ENCODE data around the gene SNX25.

SNX25 gene

DNA sequence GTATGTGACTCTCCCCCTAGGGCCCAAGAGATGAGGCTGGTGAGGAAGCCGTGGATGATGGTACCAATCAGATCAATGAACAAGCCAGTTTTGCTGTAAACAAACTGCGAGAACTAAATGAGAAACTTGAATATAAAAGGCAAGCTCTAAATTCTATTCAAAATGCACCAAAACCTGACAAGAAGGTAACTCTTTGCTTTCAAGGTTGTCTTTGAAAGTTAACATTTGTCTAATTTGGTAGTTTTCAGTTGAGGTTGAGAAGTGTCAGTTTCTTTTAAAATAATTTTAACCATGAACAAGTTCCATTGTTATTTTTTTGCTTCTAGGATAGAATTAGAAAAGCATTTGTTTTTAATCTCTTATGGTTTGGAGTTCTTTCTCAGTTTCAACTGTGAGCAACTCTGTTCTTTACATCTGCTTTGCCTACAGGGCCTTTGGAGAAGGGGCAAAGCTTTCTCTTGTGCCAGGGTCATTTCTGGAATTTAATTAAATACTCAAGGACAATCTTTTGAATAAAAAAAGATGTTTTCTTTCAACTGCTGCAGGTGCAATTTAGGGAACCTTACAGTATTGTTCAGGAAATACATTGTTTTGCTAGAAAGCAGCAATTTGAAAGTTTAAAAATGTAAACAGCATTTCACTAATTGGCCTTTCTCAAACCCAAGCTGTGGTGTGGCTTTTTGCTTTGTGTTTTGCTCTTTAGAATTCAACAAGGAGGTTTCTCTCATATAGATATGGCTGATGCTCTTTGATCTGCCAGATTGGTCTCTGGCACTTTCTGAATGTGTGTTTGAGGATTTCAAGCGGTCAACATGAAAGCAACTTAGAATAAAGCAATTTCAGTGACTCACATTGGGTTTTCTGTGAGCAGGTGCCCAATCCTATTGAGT, 123.4 kb downstream of the SNX25 start:
- Histone ChIP-seq H3K9ac (ENCODE audit: low read depth in 1 of 2, low read length in 2 of 2) (no peak overlapping the region), H3K27me3 (ENCODE audit: control insufficient read depth in 2 of 2, insufficient read depth in 2 of 2, low read length in 2 of 2) (no peaks in the 10 kb centered on the region), H3K9me3 (ENCODE audit: control insufficient read depth in 2 of 2, low read length in 2 of 2) (no peaks in the 10 kb centered on the region), H3K4me1 (ENCODE audit: control insufficient read depth in 2 of 2, insufficient read depth in 2 of 2, low read length in 2 of 2) (no peaks in the 10 kb centered on the region), H3K27ac (ENCODE audit: low read depth in 2 of 2, low read length in 2 of 2) (no peak overlapping the region), H3K4me3 (ENCODE audit: low read length in 2 of 2) (no peak overlapping the region), H3K36me3 (ENCODE audit: control insufficient read depth in 2 of 2, insufficient read depth in 2 of 2, low read length in 2 of 2) (no peaks in the 10 kb centered on the region)

DNA sequence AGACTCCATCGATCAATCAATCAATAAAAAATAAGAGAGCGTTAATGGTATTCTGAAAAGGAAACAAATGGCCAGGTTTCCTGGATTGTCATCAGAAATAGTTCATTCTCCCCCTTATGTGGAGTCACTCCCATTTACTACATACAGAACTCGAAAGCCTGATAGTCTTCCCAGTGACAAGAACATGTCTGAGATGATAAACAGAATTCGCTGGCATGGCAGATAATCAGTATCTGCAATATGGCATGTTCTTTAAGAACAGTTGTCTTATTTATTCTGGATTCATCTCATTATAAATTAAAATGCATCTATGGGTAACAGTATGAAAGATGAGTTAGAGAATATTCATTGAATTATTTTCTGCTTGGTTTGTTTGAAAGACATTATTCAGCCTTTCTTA, 124.9 kb downstream of the SNX25 start:
- Histone ChIP-seq H3K9me3 (ENCODE audit: control insufficient read depth in 2 of 2, low read length in 2 of 2) (no peaks in the 10 kb centered on the region), H3K4me1 (ENCODE audit: control insufficient read depth in 2 of 2, insufficient read depth in 2 of 2, low read length in 2 of 2) (no peaks in the 10 kb centered on the region), H3K9ac (ENCODE audit: low read depth in 1 of 2, low read length in 2 of 2) (no peak overlapping the region), H3K27ac (ENCODE audit: low read depth in 2 of 2, low read length in 2 of 2) (no peak overlapping the region), H3K36me3 (ENCODE audit: control insufficient read depth in 2 of 2, insufficient read depth in 2 of 2, low read length in 2 of 2) (no peaks in the 10 kb centered on the region), H3K4me3 (ENCODE audit: low read length in 2 of 2) (no peak overlapping the region), H3K27me3 (ENCODE audit: control insufficient read depth in 2 of 2, insufficient read depth in 2 of 2, low read length in 2 of 2) (no peaks in the 10 kb centered on the region)

DNA sequence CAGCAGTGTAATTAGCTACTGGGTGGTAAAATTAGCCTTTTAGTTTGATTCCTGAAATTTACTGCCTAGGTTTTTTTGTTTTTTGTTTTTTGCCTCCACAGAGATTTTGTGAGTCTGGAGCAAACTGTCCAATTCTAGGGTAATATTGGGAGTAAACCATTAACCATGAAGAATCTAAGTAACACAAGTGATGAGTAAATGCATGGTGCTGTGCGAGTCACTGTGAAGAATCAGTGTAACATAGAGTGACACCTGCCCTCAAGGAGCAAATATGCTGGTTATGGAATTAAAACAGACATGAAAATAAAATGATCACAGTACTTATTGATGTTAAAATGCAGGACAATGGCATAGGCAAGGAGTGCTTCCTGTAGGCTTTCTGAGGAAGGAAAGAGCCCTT, 126.2 kb downstream of the SNX25 start:
- Histone ChIP-seq H3K4me1 (ENCODE audit: control insufficient read depth in 2 of 2, insufficient read depth in 2 of 2, low read length in 2 of 2) (no peaks in the 10 kb centered on the region), H3K4me3 (ENCODE audit: low read length in 2 of 2) (no peak overlapping the region), H3K27ac (ENCODE audit: low read depth in 2 of 2, low read length in 2 of 2) (no peak overlapping the region), H3K27me3 (ENCODE audit: control insufficient read depth in 2 of 2, insufficient read depth in 2 of 2, low read length in 2 of 2) (no peaks in the 10 kb centered on the region), H3K9ac (ENCODE audit: low read depth in 1 of 2, low read length in 2 of 2) (no peak overlapping the region), H3K9me3 (ENCODE audit: control insufficient read depth in 2 of 2, low read length in 2 of 2) (no peaks in the 10 kb centered on the region), H3K36me3 (ENCODE audit: control insufficient read depth in 2 of 2, insufficient read depth in 2 of 2, low read length in 2 of 2) (no peaks in the 10 kb centered on the region)

DNA sequence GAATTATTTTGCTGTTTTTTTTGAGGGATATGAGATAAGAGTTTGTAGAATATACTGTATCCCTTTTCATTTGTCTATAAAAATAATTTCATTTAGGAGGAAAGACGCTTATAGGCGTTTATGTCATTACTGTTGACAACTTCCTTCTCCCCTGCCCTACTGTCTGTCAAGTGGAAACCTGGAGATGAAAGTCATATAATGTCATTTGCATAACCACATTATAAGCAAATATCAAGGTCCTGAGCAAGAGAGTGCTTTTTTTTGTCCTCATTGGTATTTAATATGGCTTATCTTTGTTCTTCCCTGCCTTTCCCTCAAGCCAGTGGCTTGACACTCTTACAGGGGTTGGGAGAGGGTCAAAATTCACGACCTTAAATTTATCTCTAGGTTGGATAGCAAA, 130.5 kb downstream of the SNX25 start:
- Histone ChIP-seq H3K27ac (ENCODE audit: low read depth in 2 of 2, low read length in 2 of 2) (no peak overlapping the region), H3K36me3 (ENCODE audit: control insufficient read depth in 2 of 2, insufficient read depth in 2 of 2, low read length in 2 of 2) (peaks cover 6 to 9% of the 10 kb centered on the region in 2 donors), H3K4me1 (ENCODE audit: control insufficient read depth in 2 of 2, insufficient read depth in 2 of 2, low read length in 2 of 2) (no peaks in the 10 kb centered on the region), H3K9ac (ENCODE audit: low read depth in 1 of 2, low read length in 2 of 2) (no peak overlapping the region), H3K27me3 (ENCODE audit: control insufficient read depth in 2 of 2, insufficient read depth in 2 of 2, low read length in 2 of 2) (no peaks in the 10 kb centered on the region), H3K9me3 (ENCODE audit: control insufficient read depth in 2 of 2, low read length in 2 of 2) (no peaks in the 10 kb centered on the region), H3K4me3 (ENCODE audit: low read length in 2 of 2) (no peak overlapping the region)

DNA sequence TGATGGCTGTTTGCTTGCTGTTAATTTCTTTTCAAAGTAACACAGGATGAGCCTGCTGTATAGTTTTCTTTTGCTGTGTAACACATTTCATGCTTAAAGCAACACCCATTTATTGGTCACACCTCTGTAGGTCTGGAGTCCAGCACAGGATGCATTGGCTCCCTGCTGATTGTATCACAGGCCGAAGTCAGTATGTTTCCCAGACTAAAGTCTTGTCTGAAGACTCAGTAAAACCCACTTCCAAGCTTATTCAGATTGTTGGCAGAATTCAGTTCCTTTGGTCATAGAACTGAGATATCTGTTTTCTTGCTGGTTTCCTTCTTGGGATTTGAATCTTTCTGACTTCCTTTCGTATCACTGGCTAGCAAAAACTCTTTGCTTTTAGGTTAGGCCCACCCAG, 132.0 kb downstream of the SNX25 start:
- Histone ChIP-seq H3K4me1 (ENCODE audit: control insufficient read depth in 2 of 2, insufficient read depth in 2 of 2, low read length in 2 of 2) (peaks cover 0 to 2% of the 10 kb centered on the region in 2 donors), H3K9me3 (ENCODE audit: control insufficient read depth in 2 of 2, low read length in 2 of 2) (no peaks in the 10 kb centered on the region), H3K4me3 (ENCODE audit: low read length in 2 of 2) (no peak overlapping the region), H3K9ac (ENCODE audit: low read depth in 1 of 2, low read length in 2 of 2) (no peak overlapping the region), H3K27me3 (ENCODE audit: control insufficient read depth in 2 of 2, insufficient read depth in 2 of 2, low read length in 2 of 2) (no peaks in the 10 kb centered on the region), H3K27ac (ENCODE audit: low read depth in 2 of 2, low read length in 2 of 2) (no peak overlapping the region), H3K36me3 (ENCODE audit: control insufficient read depth in 2 of 2, insufficient read depth in 2 of 2, low read length in 2 of 2) (peaks cover 6 to 9% of the 10 kb centered on the region in 2 donors)

DNA sequence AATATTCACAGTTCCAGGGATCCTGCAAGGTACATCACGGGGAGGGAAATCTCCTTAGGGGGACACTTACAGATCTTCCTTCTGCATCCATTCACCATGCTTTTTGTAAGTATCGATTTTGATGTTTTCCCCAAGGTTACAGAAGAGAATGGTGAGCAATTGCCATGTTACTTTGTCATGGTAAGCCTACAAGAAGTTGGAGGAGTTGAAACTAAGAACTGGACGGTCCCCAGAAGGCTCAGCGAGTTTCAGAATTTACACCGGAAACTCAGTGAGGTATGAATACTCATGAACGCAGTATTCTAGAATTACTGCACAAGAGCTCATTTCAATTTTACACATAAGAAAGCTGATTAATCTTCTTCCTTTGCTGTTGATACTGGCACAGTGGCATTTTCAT, 132.4 kb downstream of the SNX25 start:
- Histone ChIP-seq H3K4me1 (ENCODE audit: control insufficient read depth in 2 of 2, insufficient read depth in 2 of 2, low read length in 2 of 2) (peaks cover 0 to 2% of the 10 kb centered on the region in 2 donors), H3K9me3 (ENCODE audit: control insufficient read depth in 2 of 2, low read length in 2 of 2) (no peaks in the 10 kb centered on the region), H3K36me3 (ENCODE audit: control insufficient read depth in 2 of 2, insufficient read depth in 2 of 2, low read length in 2 of 2) (peaks cover 8 to 11% of the 10 kb centered on the region in 2 donors), H3K4me3 (ENCODE audit: low read length in 2 of 2) (no peak overlapping the region), H3K27me3 (ENCODE audit: control insufficient read depth in 2 of 2, insufficient read depth in 2 of 2, low read length in 2 of 2) (no peaks in the 10 kb centered on the region), H3K9ac (ENCODE audit: low read depth in 1 of 2, low read length in 2 of 2) (no peak overlapping the region), H3K27ac (ENCODE audit: low read depth in 2 of 2, low read length in 2 of 2) (peak overlapping the region in 1 of 2 donors; percentile 35)

DNA sequence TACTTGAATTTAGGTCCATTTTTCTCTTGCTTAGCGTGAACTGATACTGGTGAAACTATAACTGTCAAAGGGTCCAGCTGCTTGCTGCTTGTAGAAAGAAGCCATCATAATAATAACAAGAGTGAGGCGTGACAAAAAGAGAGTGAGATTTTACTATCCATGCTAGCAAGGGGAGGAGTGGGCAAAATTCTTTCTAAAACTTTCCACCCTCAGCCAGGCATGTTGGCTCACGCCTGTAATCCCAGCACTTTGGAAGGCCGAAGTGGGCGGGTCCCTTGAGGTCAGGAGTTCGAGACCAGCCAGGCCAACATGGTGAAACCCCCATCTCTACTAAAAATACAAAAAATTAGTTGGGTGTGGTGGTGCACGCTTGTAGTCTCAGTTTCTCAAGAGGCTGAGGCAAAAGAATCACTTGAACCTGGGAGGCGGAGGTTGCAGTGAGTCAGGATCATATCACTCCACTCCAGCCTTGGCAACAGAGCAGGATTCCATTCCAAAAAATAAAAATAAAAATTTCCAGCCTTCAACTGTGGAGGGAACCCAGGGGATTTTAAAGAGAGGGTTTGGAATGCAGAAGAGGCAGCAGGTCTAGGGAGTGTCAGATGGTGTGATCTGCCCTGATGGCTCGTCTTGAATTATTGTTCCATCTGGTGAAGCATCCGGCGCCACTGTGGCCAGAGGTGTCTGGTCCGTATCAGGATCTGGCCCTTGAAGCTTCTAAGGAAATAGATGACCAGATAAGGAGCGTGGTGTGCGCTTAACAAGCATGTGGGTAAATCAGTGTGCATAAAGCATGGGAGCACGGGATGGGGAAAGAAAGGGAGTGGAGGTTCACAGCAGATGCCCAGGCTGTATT, 134.6 kb downstream of the SNX25 start:
- H3K4me3 ChIP-seq (ENCODE audit: low read length in 2 of 2) = no peak overlapping the region
- H3K27ac ChIP-seq (ENCODE audit: low read depth in 2 of 2, low read length in 2 of 2) = no peak overlapping the region
- peaks cover 11 to 15% of the 10 kb centered on the region in 2 donors for H3K36me3 ChIP-seq (ENCODE audit: control insufficient read depth in 2 of 2, insufficient read depth in 2 of 2, low read length in 2 of 2)
- peaks cover 0 to 2% of the 10 kb centered on the region in 2 donors for H3K4me1 ChIP-seq (ENCODE audit: control insufficient read depth in 2 of 2, insufficient read depth in 2 of 2, low read length in 2 of 2)
- no peaks in the 10 kb centered on the region for H3K9me3 ChIP-seq (ENCODE audit: control insufficient read depth in 2 of 2, low read length in 2 of 2)
- H3K9ac ChIP-seq (ENCODE audit: low read depth in 1 of 2, low read length in 2 of 2) = no peak overlapping the region
- H3K27me3 ChIP-seq (ENCODE audit: control insufficient read depth in 2 of 2, insufficient read depth in 2 of 2, low read length in 2 of 2) = no peaks in the 10 kb centered on the region

DNA sequence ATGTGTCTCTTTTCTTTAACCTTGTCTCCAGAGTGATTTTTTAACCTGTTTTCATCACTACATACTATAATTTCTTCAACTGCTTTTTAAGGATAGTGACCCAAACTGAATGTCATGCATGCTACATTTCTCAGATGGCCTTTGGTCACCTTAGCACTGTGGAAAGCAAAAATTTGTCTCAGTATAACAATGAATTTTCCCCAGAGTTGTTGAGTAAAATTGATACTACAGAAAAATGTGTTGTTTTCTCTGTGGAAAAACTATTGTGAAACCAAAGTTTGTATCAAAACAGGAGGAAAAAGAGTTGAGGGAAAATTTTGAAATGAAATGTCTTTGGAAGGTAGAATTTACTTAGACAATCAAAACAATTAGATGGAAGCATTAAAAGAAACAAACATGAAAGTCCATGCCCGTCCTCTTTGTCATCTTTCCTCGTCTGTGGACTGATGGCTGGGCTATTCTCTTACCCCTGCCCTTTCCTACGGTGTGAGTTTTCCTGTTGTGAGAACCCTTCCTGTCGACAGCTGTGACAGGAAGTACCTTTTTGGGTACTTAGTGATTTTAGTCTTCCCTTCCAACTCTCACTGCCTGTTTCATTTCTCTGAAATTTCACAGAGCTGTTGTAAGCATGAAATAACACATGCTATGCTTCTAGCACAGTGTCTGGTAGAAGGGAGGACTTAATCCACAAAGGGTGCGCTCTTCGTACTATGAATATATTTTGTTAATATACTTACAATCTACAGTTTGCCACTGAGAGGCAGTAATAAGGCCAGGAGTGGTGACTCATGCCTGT, 135.5 kb downstream of the SNX25 start:
- no peak overlapping the region for H3K4me3 ChIP-seq (ENCODE audit: low read length in 2 of 2)
- no peaks in the 10 kb centered on the region for H3K27me3 ChIP-seq (ENCODE audit: control insufficient read depth in 2 of 2, insufficient read depth in 2 of 2, low read length in 2 of 2)
- no peaks in the 10 kb centered on the region for H3K9me3 ChIP-seq (ENCODE audit: control insufficient read depth in 2 of 2, low read length in 2 of 2)
- H3K27ac ChIP-seq (ENCODE audit: low read depth in 2 of 2, low read length in 2 of 2) = no peak overlapping the region
- peaks cover 11 to 15% of the 10 kb centered on the region in 2 donors for H3K36me3 ChIP-seq (ENCODE audit: control insufficient read depth in 2 of 2, insufficient read depth in 2 of 2, low read length in 2 of 2)
- H3K9ac ChIP-seq (ENCODE audit: low read depth in 1 of 2, low read length in 2 of 2) = no peak overlapping the region
- peaks cover 0 to 2% of the 10 kb centered on the region in 2 donors for H3K4me1 ChIP-seq (ENCODE audit: control insufficient read depth in 2 of 2, insufficient read depth in 2 of 2, low read length in 2 of 2)

DNA sequence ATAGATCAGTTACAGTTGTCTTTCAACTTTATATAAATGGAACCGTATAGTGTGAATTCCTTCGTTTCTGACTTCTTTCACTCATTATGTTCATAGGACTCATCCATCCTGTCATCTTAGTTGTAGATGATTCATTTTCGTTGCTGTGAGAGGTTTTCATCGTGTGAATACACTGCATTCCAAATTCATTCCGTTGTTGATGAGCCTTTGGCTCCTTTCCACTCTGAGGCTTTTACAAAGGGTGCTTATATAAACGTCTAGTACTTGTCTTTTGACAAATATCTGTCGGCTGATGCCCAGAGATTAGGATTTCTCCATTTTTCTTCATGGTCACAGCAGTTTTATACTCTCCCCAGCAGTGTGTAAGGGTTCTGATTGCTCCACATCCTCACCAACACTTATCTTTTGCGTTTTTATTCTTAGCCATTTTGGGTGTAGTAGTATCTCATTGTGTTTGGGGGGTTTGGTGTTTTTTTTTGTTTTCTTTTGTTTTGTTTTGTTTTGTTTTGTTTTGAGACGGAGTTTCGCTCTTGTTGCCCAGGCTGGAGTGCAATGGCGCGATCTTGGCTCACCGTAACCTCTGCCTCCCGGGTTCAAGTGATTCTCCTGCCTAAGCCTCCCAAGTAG, 137.7 kb downstream of the SNX25 start:
- no peaks in the 10 kb centered on the region for H3K9me3 ChIP-seq (ENCODE audit: control insufficient read depth in 2 of 2, low read length in 2 of 2)
- no peak overlapping the region for H3K27ac ChIP-seq (ENCODE audit: low read depth in 2 of 2, low read length in 2 of 2)
- H3K36me3 ChIP-seq (ENCODE audit: control insufficient read depth in 2 of 2, insufficient read depth in 2 of 2, low read length in 2 of 2) = peaks cover 10 to 11% of the 10 kb centered on the region in 2 donors
- peaks cover 0 to 2% of the 10 kb centered on the region in 2 donors for H3K4me1 ChIP-seq (ENCODE audit: control insufficient read depth in 2 of 2, insufficient read depth in 2 of 2, low read length in 2 of 2)
- no peaks in the 10 kb centered on the region for H3K27me3 ChIP-seq (ENCODE audit: control insufficient read depth in 2 of 2, insufficient read depth in 2 of 2, low read length in 2 of 2)
- H3K9ac ChIP-seq (ENCODE audit: low read depth in 1 of 2, low read length in 2 of 2) = no peak overlapping the region
- no peak overlapping the region for H3K4me3 ChIP-seq (ENCODE audit: low read length in 2 of 2)
